ENCODE measurements around the gene METTL6. TPM values are rescaled to one million over a fixed set of nuclear protein-coding genes. Genes with fewer than 3 reads are reported as not detected.

Gene METTL6
- total and polyA plus RNA-seq, 2 donors (not counting 1 experiment from before 2014, with no cell fraction given), result 7.6 to 23.9 TPM

- H3K4me2 ChIP-seq (replicated peaks; ENCODE audit: low read depth, low read length, poor library complexity, severe bottlenecking), result peak overlapping the region; percentile 24
- no CpG with 5 or more reads among the region's 3 CpGs for WGBS (ENCODE audit: insufficient coverage)
- ChIA-PET POLR2A (interaction anchor here (0.6 to 0.7 kb wide), 2 partner anchors 219 to 277 kb away, joined by 5 to 8 read pairs; partner anchors contain the start of genes BTD and HACL1), CTCF (interaction anchor here (0.8 to 6.8 kb wide), 3 partner anchors 49 to 115 kb away, joined by 5 to 137 read pairs (median 8); partner anchors contain the start of gene SH3BP5)
- no peaks in the 10 kb centered on the region for H3K9me3 Mint-ChIP-seq (ENCODE audit: insufficient read depth)
- peaks cover 66% of the 10 kb centered on the region for H3K4me1 Mint-ChIP-seq
- H3K27me3 ChIP-seq (replicated peaks in 1 of 4; ENCODE audit: control extremely low read depth in 1 of 4, control insufficient read depth in 3 of 4, insufficient read depth in 4 of 4, low read length in 3 of 4), result no peaks in the 10 kb centered on the region
- peaks cover 0 to 7% (median 5%) of the 10 kb centered on the region in 3 donors for H3K9me3 ChIP-seq (ENCODE audit: control extremely low read depth in 1 of 3, control insufficient read depth in 2 of 3, insufficient read depth in 1 of 3, low read length in 2 of 3)
- intact Hi-C loops (cut with micrococcal nuclease), result no loop called here
- H2AFZ ChIP-seq (ENCODE audit: insufficient read depth, low read depth, low read length, poor library complexity, severe bottlenecking), result no peak overlapping the region
- ATAC-seq (ENCODE audit: low read depth) (no peak), DNase-seq (no peak)
- no peak overlapping the region for H3K9ac ChIP-seq (ENCODE audit: low read length)
- no peaks in the 10 kb centered on the region for H3K27me3 Mint-ChIP-seq
- no peaks in the 10 kb centered on the region for H4K20me1 ChIP-seq (ENCODE audit: control insufficient read depth, insufficient read depth, low read length, poor library complexity, severe bottlenecking)
- H3K4me3 ChIP-seq (ENCODE audit: control extremely low read depth in 1 of 5, extremely low read depth in 1 of 5, insufficient read depth in 1 of 5, low read depth in 2 of 5, low read length in 4 of 5), result no peak overlapping the region
- peaks cover 67 to 79% of the 10 kb centered on the region in 2 donors for H3K4me1 ChIP-seq (ENCODE audit: control insufficient read depth in 2 of 2, insufficient read depth in 2 of 2, low read length in 2 of 2)
- H3K4me3 Mint-ChIP-seq, result peak overlapping the region; percentile 10
- H3K27ac ChIP-seq (ENCODE audit: low read length in 2 of 2), result peak overlapping the region; percentile 31 to 37
- H3K27ac Mint-ChIP-seq, result peak overlapping the region; percentile 85
- no peaks in the 10 kb centered on the region for H3K36me3 ChIP-seq (replicated peaks in 1 of 2; ENCODE audit: control extremely low read depth in 1 of 2, control insufficient read depth in 1 of 2, extremely low read depth in 1 of 2, insufficient read depth in 2 of 2, low read length in 1 of 2)
- no peak for TF ChIP-seq EZH2 (IDR thresholded peaks at IDR 0.05; ENCODE audit: borderline replicate concordance, insufficient read depth, low read depth, low read length, poor library complexity, severe bottlenecking)
- no peak for TF ChIP-seq CTCF (IDR thresholded peaks at IDR 0.05)
- peaks cover 20% of the 10 kb centered on the region for H3K79me2 ChIP-seq (ENCODE audit: control insufficient read depth, insufficient read depth, low read length)
These were observed 44.9 kb downstream of the METTL6 start for GRCh38 chr3:15382405-15382923.

Measured in B cell (primary cell).